Activated naive CD4-positive, alpha-beta T cell treated with anti-CD3 and anti-CD28 coated beads for 36 hours (primary cell): ENCODE data around the gene MAGEB3. TPM values are rescaled to one million over a fixed set of nuclear protein-coding genes. Genes with fewer than 3 reads are reported as not detected.
"Not testable (repeated sequence)": the region's sequence is repeated elsewhere in the genome, so short reads cannot be mapped to it uniquely, and the experiment has no call there.

Source experiments
- CTCF ChIA-PET: fragments of 350-600 bp; sonication (Branson Sonifier 250); formaldehyde crosslinking; loops from one replicate; lab custom pipeline; 2021; ENCODE audit warnings: antibody characterized with exemption; lab: Charles Lee
- DNase-seq: peaks from one replicate; pipeline ENCODE4 v3.0.0-alpha.2; 2020
- H3K27ac Mint-ChIP-seq: one replicate; pipeline ENCODE4 v1.8.0; 2021; ENCODE audit warnings: mild to moderate bottlenecking, mixed read lengths
- H3K27me3 Mint-ChIP-seq: one replicate; pipeline ENCODE4 v1.8.0; 2021; ENCODE audit warnings: low read depth, mixed read lengths
- H3K36me3 Mint-ChIP-seq: one replicate; pipeline ENCODE4 v1.8.0; 2021; ENCODE audit warnings: low read depth, mixed read lengths
- H3K4me1 Mint-ChIP-seq: one replicate; pipeline ENCODE4 v1.8.0; 2021; ENCODE audit warnings: low read depth, mixed read lengths
- H3K4me3 Mint-ChIP-seq: one replicate; pipeline ENCODE4 v1.8.0; 2021; ENCODE audit warnings: mild to moderate bottlenecking, moderate library complexity, mixed read lengths
- H3K9me3 Mint-ChIP-seq: one replicate; pipeline ENCODE4 v1.8.0; 2021; ENCODE audit warnings: mixed read lengths
- intact Hi-C: fragments of 100-400 bp; cut with micrococcal nuclease; formaldehyde crosslinking; loops from one replicate; pipeline ENCODE4 v1.15.1; 2023
- total RNA-seq, 2 experiments: library from RNA; stranded (reverse); gene quantifications; one replicate each; pipeline ENCODE4 v1.2.3, GENCODE V29; 2021

The MAGEB3 gene
- not detected for total RNA-seq

- Mint-ChIP-seq H3K4me3 (no peak within 1 kb of the TSS), H3K4me1 (no peaks in the 10 kb centered on the region), H3K9me3 (no peaks in the 10 kb centered on the region), H3K36me3 (no peaks in the 10 kb centered on the region), H3K27me3 (no peaks in the 10 kb centered on the region), H3K27ac (no peak within 1 kb of the TSS)
- CTCF ChIA-PET: no interaction called here
- intact Hi-C loops: no loop called here
- no peak for DNase-seq
Measured at GRCh38 chrX:30230395-30230794, at the start of gene MAGEB3. Gene MAGEB3, plus strand, starts transcription at chrX:30230657. Its CDS starts 5,268 bp downstream, at chrX:30235925.

GRCh38 chrX:30181353-30181752 lies 49.1 kb upstream of the MAGEB3 start:
- intact Hi-C loops: no loop called here
- no peaks in the 10 kb centered on the region for H3K36me3 Mint-ChIP-seq
- DNase-seq: no peak
- H3K4me1 Mint-ChIP-seq: no peaks in the 10 kb centered on the region
- H3K27ac Mint-ChIP-seq: no peak overlapping the region
- no peak overlapping the region for H3K4me3 Mint-ChIP-seq
- H3K27me3 Mint-ChIP-seq: peaks cover 7% of the 10 kb centered on the region
- CTCF ChIA-PET: interaction anchor here (0.7 kb wide), 1 partner anchor 1396 kb away, joined by 3 read pairs; no protein-coding TSS in a partner anchor
- no peaks in the 10 kb centered on the region for H3K9me3 Mint-ChIP-seq

GRCh38 chrX:30183554-30183953 lies 46.9 kb upstream of the MAGEB3 start:
- Mint-ChIP-seq H3K36me3 (no peaks in the 10 kb centered on the region), H3K27ac (no peak overlapping the region), H3K4me3 (no peak overlapping the region), H3K9me3 (no peaks in the 10 kb centered on the region), H3K27me3 (peaks cover 7% of the 10 kb centered on the region), H3K4me1 (no peaks in the 10 kb centered on the region)
- no peak for DNase-seq
- intact Hi-C loops: no loop called here
- CTCF ChIA-PET: no interaction called here

GRCh38 chrX:30190426-30190825 lies 40.0 kb upstream of the MAGEB3 start:
- Mint-ChIP-seq H3K27me3 (no peaks in the 10 kb centered on the region), H3K27ac (no peak overlapping the region)

GRCh38 chrX:30193910-30194309 lies 36.5 kb upstream of the MAGEB3 start:
- DNase-seq, H3K9me3 Mint-ChIP-seq, H3K27me3 Mint-ChIP-seq, H3K4me1 Mint-ChIP-seq, intact Hi-C loops, CTCF ChIA-PET, H3K27ac Mint-ChIP-seq, H3K4me3 Mint-ChIP-seq, H3K36me3 Mint-ChIP-seq: not testable (repeated sequence)

More at GRCh38 chrX:30190426-30190825, 40.0 kb upstream of the MAGEB3 start:
- DNase-seq: no peak
- H3K36me3 Mint-ChIP-seq: no peaks in the 10 kb centered on the region
- CTCF ChIA-PET: no interaction called here
- intact Hi-C loops: no loop called here
- H3K4me3 Mint-ChIP-seq: no peak overlapping the region
- H3K4me1 Mint-ChIP-seq: no peaks in the 10 kb centered on the region
- H3K9me3 Mint-ChIP-seq: no peaks in the 10 kb centered on the region

- CTCF ChIA-PET: no interaction called here
- Mint-ChIP-seq H3K4me3 (no peak overlapping the region), H3K4me1 (no peaks in the 10 kb centered on the region)
Measured at GRCh38 chrX:30196322-30196721, 34.1 kb upstream of the MAGEB3 start.

GRCh38 chrX:30212172-30212571 lies 18.3 kb upstream of the MAGEB3 start:
- H3K36me3 Mint-ChIP-seq: no peaks in the 10 kb centered on the region
- CTCF ChIA-PET: interaction anchor here (0.6 kb wide), 1 partner anchor 409 kb away, joined by 5 read pairs; no protein-coding TSS in a partner anchor
- no peak for DNase-seq
- no peak overlapping the region for H3K4me3 Mint-ChIP-seq
- H3K27me3 Mint-ChIP-seq: no peaks in the 10 kb centered on the region
- no peak overlapping the region for H3K27ac Mint-ChIP-seq
- H3K9me3 Mint-ChIP-seq: no peaks in the 10 kb centered on the region
- no peaks in the 10 kb centered on the region for H3K4me1 Mint-ChIP-seq
- intact Hi-C loops: no loop called here

More at GRCh38 chrX:30196322-30196721, 34.1 kb upstream of the MAGEB3 start:
- no peaks in the 10 kb centered on the region for H3K27me3 Mint-ChIP-seq
- H3K27ac Mint-ChIP-seq: no peak overlapping the region
- H3K36me3 Mint-ChIP-seq: no peaks in the 10 kb centered on the region
- no peak for DNase-seq
- intact Hi-C loops: no loop called here
- no peaks in the 10 kb centered on the region for H3K9me3 Mint-ChIP-seq

- intact Hi-C loops: no loop called here
- no peaks in the 10 kb centered on the region for H3K27me3 Mint-ChIP-seq
- DNase-seq: no peak
- H3K9me3 Mint-ChIP-seq: no peaks in the 10 kb centered on the region
- no peak within 1 kb of the TSS for H3K4me3 Mint-ChIP-seq
- CTCF ChIA-PET: no interaction called here
- no peaks in the 10 kb centered on the region for H3K4me1 Mint-ChIP-seq
- H3K27ac Mint-ChIP-seq: no peak within 1 kb of the TSS
- H3K36me3 Mint-ChIP-seq: no peaks in the 10 kb centered on the region
Measured at GRCh38 chrX:30215357-30215843, 15.1 kb upstream of the MAGEB3 start, which contains the start of gene MAGEB2. Gene MAGEB2, plus strand, starts transcription at chrX:30215563. Its CDS starts 3,018 bp downstream, at chrX:30218581.

GRCh38 chrX:30217465-30217864 lies 13.0 kb upstream of the MAGEB3 start:
- Mint-ChIP-seq H3K27ac (no peak overlapping the region), H3K4me3 (no peak overlapping the region), H3K4me1 (no peaks in the 10 kb centered on the region), H3K36me3 (no peaks in the 10 kb centered on the region), H3K27me3 (no peaks in the 10 kb centered on the region), H3K9me3 (no peaks in the 10 kb centered on the region)
- intact Hi-C loops: no loop called here
- no peak for DNase-seq
- CTCF ChIA-PET: no interaction called here

- H3K4me1 Mint-ChIP-seq: no peaks in the 10 kb centered on the region
- no peaks in the 10 kb centered on the region for H3K9me3 Mint-ChIP-seq
- intact Hi-C loops: no loop called here
- H3K36me3 Mint-ChIP-seq: no peaks in the 10 kb centered on the region
- DNase-seq: no peak
- CTCF ChIA-PET: no interaction called here
- no peaks in the 10 kb centered on the region for H3K27me3 Mint-ChIP-seq
- H3K27ac Mint-ChIP-seq: no peak overlapping the region
- H3K4me3 Mint-ChIP-seq: no peak overlapping the region
Measured at GRCh38 chrX:30219372-30219771, 11.1 kb upstream of the MAGEB3 start.

- H3K4me1 Mint-ChIP-seq: no peaks in the 10 kb centered on the region
- no peak overlapping the region for H3K4me3 Mint-ChIP-seq
- CTCF ChIA-PET: no interaction called here
- no peaks in the 10 kb centered on the region for H3K9me3 Mint-ChIP-seq
- H3K27ac Mint-ChIP-seq: no peak overlapping the region
- intact Hi-C loops: no loop called here
- H3K36me3 Mint-ChIP-seq: no peaks in the 10 kb centered on the region
- no peak for DNase-seq
- H3K27me3 Mint-ChIP-seq: no peaks in the 10 kb centered on the region
Measured at GRCh38 chrX:30220661-30221060, 9.8 kb upstream of the MAGEB3 start.

- Mint-ChIP-seq H3K9me3 (no peaks in the 10 kb centered on the region), H3K4me3 (no peak overlapping the region), H3K4me1 (no peaks in the 10 kb centered on the region), H3K36me3 (no peaks in the 10 kb centered on the region), H3K27ac (no peak overlapping the region), H3K27me3 (no peaks in the 10 kb centered on the region)
- CTCF ChIA-PET: no interaction called here
- intact Hi-C loops: no loop called here
- no peak for DNase-seq
Measured at GRCh38 chrX:30224536-30224935, 5.9 kb upstream of the MAGEB3 start.

- Mint-ChIP-seq H3K27ac (no peak overlapping the region), H3K36me3 (no peaks in the 10 kb centered on the region), H3K27me3 (no peaks in the 10 kb centered on the region), H3K9me3 (no peaks in the 10 kb centered on the region), H3K4me1 (no peaks in the 10 kb centered on the region), H3K4me3 (no peak overlapping the region)
- CTCF ChIA-PET: no interaction called here
- DNase-seq: no peak
- intact Hi-C loops: no loop called here
Measured at GRCh38 chrX:30228526-30228925, 1.9 kb upstream of the MAGEB3 start.
